Mesodermal cell (in vitro differentiated cells): ENCODE data around the gene WDR31.
"Not testable (repeated sequence)": the region's sequence is repeated elsewhere in the genome, so short reads cannot be mapped to it uniquely, and the experiment has no call there.

ENCODE experiments used
- H3K27ac ChIP-seq: 2 replicates; pipeline ENCODE4 v1.7.0; 2013; ENCODE audit warnings: mild to moderate bottlenecking, low read depth, low read length, moderate library complexity; ENCODE audit not compliant: severe bottlenecking
- H3K36me3 ChIP-seq: 2 replicates; pipeline ENCODE4 v1.7.1; 2013; ENCODE audit warnings: mild to moderate bottlenecking, low read length, moderate library complexity; ENCODE audit not compliant: control insufficient read depth, insufficient read depth
- H3K4me1 ChIP-seq: one replicate; pipeline ENCODE4 v1.7.1; 2013; ENCODE audit warnings: mild to moderate bottlenecking, low read length; ENCODE audit not compliant: insufficient read depth, control insufficient read depth, poor library complexity, severe bottlenecking
- H3K4me3 ChIP-seq: 2 replicates; pipeline ENCODE4 v1.7.0; 2013; ENCODE audit warnings: low read length, control low read depth, mild to moderate bottlenecking; ENCODE audit not compliant: insufficient read depth, poor library complexity, severe bottlenecking; ENCODE audit errors: extremely low read depth
- H3K9me3 ChIP-seq: 2 replicates; pipeline ENCODE4 v1.7.1; 2013; ENCODE audit warnings: mild to moderate bottlenecking, low read length, moderate library complexity; ENCODE audit not compliant: control insufficient read depth
- WGBS, 2 experiments: methylation state at CpG; one replicate each; pipeline ENCODE4 v1.1.5; 2013; ENCODE audit warnings: missing lambda C conversion rate in 2 of 2; ENCODE audit not compliant: insufficient coverage in 2 of 2; 5-methylcytosine and 5-hydroxymethylcytosine counted together

WDR31 gene

GRCh38 chr9:113309204-113309813 is 30.8 kb downstream of the WDR31 start:
- Histone ChIP-seq H3K27ac (no peak overlapping the region), H3K36me3 (no peaks in the 10 kb centered on the region), H3K9me3 (no peaks in the 10 kb centered on the region), H3K4me1 (no peaks in the 10 kb centered on the region), H3K4me3 (no peak overlapping the region)
- no CpG with 5 or more reads among the region's 2 CpGs for WGBS, 2 experiments

- 77 to 81% methylated on average over 7 of the region's 8 CpGs for WGBS, 2 experiments
- H3K9me3 ChIP-seq = no peaks in the 10 kb centered on the region
- H3K4me3 ChIP-seq = no peak overlapping the region
- H3K27ac ChIP-seq = no peak overlapping the region
- no peaks in the 10 kb centered on the region for H3K36me3 ChIP-seq
- H3K4me1 ChIP-seq = no peaks in the 10 kb centered on the region
Measured at GRCh38 chr9:113307396-113307975, 32.6 kb downstream of the WDR31 start.

- Histone ChIP-seq H3K36me3 (no peaks in the 10 kb centered on the region), H3K4me1 (no peaks in the 10 kb centered on the region), H3K27ac (no peak overlapping the region), H3K4me3 (no peak overlapping the region), H3K9me3 (no peaks in the 10 kb centered on the region)
- no CpG with 5 or more reads among the region's 1 CpG for WGBS, 2 experiments
Measured at GRCh38 chr9:113306566-113306965, 33.5 kb downstream of the WDR31 start.

- no peak within 1 kb of the TSS for H3K27ac ChIP-seq
- no peaks in the 10 kb centered on the region for H3K36me3 ChIP-seq
- no peaks in the 10 kb centered on the region for H3K4me1 ChIP-seq
- WGBS, 2 experiments = 83 to 94% methylated on average over 23 to 25 of the region's 25 CpGs
- no peaks in the 10 kb centered on the region for H3K9me3 ChIP-seq
- H3K4me3 ChIP-seq = no peak within 1 kb of the TSS
Measured at GRCh38 chr9:113302792-113303418, 37.2 kb downstream of the WDR31 start, which contains the start of gene RNF183. Gene RNF183, minus strand, starts transcription at chr9:113303376. Its CDS starts 5,192 bp downstream, at chr9:113298184.

- WGBS, 2 experiments = 86 to 92% methylated on average over 4 to 6 of the region's 8 CpGs
- Histone ChIP-seq H3K4me3 (no peak overlapping the region), H3K9me3 (no peaks in the 10 kb centered on the region), H3K4me1 (no peaks in the 10 kb centered on the region), H3K36me3 (no peaks in the 10 kb centered on the region), H3K27ac (no peak overlapping the region)
Measured at GRCh38 chr9:113301548-113301947, 38.5 kb downstream of the WDR31 start.

GRCh38 chr9:113299800-113300292 is 40.2 kb downstream of the WDR31 start:
- Histone ChIP-seq H3K27ac (no peak overlapping the region), H3K4me3 (no peak overlapping the region), H3K4me1 (no peaks in the 10 kb centered on the region), H3K36me3 (no peaks in the 10 kb centered on the region), H3K9me3 (no peaks in the 10 kb centered on the region)
- WGBS, 2 experiments = 85 to 94% methylated on average over 5 to 8 of the region's 8 CpGs

- H3K36me3 ChIP-seq = no peaks in the 10 kb centered on the region
Measured at GRCh38 chr9:113298924-113299770, 40.9 kb downstream of the WDR31 start.

DNA sequence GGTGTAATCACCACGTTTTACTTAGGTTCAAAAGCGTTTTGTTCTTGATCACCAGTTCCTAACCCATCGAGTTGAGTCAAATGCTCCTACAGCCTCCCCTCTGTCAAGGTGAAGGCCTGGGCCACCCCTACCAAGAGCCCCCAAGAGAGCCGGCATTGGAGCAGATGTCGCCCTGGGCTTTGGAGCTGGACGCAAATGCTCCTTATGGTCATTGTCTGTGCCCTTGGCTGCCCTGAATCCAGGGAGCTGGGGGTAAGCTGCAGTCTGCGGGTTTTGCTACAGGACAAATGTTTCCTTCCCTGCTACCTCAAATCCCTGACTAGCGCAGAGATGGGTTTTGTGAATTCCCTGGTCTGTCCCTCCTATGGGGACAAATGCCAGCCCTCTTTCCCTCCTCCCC is 41.8 kb downstream of the WDR31 start:
- Histone ChIP-seq H3K4me3 (no peak overlapping the region), H3K27ac (no peak overlapping the region), H3K36me3 (peaks cover 3% of the 10 kb centered on the region), H3K4me1 (no peaks in the 10 kb centered on the region), H3K9me3 (no peaks in the 10 kb centered on the region)
- 95 to 98% methylated on average over 5 to 8 of the region's 8 CpGs for WGBS, 2 experiments

More at GRCh38 chr9:113298924-113299770, 40.9 kb downstream of the WDR31 start:
- WGBS, 2 experiments = 88 to 90% methylated on average over 7 to 11 of the region's 15 CpGs
- Histone ChIP-seq H3K9me3 (no peaks in the 10 kb centered on the region), H3K27ac (no peak overlapping the region), H3K4me1 (no peaks in the 10 kb centered on the region), H3K4me3 (no peak overlapping the region)

DNA sequence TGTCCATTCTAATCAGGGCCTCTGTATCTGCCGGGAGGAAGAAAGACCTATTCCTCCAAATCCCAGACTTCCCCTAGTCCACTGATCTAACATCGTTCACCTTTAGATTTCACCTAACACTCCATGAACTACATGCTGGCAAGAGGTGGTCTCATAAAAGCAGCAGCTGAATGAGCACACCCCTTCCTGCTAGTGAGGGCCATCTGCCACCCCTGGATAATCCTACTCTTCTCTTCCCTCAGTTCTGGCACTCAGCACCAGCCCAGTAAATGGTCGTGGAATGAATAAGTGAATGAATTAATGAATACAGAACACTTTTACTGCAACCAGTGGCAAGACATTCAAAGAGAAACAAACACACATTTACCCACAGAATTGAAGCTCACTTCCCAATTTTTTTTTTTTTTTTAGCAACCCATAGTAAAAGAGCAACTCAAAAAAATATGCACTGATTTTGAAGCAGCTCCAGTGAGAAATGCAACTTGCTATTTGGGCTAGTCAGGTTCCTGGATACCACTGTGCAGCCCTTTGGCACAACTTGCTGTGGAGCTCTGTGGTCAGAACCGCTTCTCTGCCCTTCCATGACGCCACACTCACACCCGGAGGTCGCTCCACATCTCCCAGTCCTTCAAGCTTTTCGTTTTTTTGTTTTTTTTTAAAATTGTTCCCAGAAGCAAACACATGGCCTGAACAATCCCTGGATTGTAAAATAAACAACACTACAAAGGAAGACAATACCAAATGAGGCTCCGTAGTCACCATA is 43.1 kb downstream of the WDR31 start:
- WGBS, 2 experiments = 86 to 89% methylated on average over 4 to 7 of the region's 9 CpGs
- no peaks in the 10 kb centered on the region for H3K9me3 ChIP-seq
- H3K27ac ChIP-seq = no peak overlapping the region
- no peak overlapping the region for H3K4me3 ChIP-seq
- H3K36me3 ChIP-seq = peaks cover 16% of the 10 kb centered on the region
- no peaks in the 10 kb centered on the region for H3K4me1 ChIP-seq

DNA sequence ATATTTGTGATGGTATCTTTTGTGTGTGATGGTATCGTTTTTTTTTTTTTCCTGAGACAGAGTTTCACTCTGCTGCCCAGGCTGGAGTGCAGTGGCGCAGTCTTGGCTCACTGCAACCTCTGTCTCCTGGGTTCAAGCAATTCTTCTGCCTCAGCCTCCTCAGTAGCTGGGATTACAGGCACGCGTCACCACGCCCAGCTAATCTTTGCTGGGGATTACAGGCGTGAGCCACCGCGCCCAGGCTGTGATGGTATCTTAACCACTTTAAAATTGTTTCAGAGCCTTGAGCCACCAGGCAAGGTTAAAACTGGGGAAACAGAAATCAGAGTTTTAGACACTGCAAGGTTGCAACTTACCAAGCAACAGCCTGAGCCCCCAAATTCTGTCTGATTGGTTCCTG is 43.8 kb downstream of the WDR31 start:
- peaks cover 23% of the 10 kb centered on the region for H3K36me3 ChIP-seq
- WGBS, 2 experiments = 95 to 96% methylated on average over 7 of the region's 8 CpGs
- not testable (repeated sequence) for H3K9me3 ChIP-seq, H3K27ac ChIP-seq, H3K4me3 ChIP-seq, H3K4me1 ChIP-seq
